Posterior vena cava (tissue), 2 donors: Measurements from ENCODE around the gene GRAP2. TPM values are rescaled to one million over a fixed set of nuclear protein-coding genes. Genes with fewer than 3 reads are reported as not detected.

ENCODE experiments used
- DNase-seq: peaks from one replicate; pipeline ENCODE4 v3.0.0-alpha.2; 2020; ENCODE audit warnings: low spot score
- intact Hi-C, 2 donors: fragments of 100-400 bp; cut with DNase I; formaldehyde crosslinking; loops; one replicate each; pipeline versions ENCODE4 v1.14.1 to v1.14.2; 2022 to 2023
- total RNA-seq, 2 donors: library from RNA; stranded (reverse); fragmentation: NEBNext Ultra II Directional; extraction: Animal tissue kit (Norgen Biotek cat#: 25700); gene quantifications; one replicate each; pipeline ENCODE4 v1.2.1, GENCODE V29; 2021
- donor health status: DM: yes; HTN: yes; CAD: no.
- donor health status: DM: yes; HTN: yes; CAD: no.

GRAP2 gene
- total RNA-seq, 2 donors from 2014 or later = 2.0 to 4.1 TPM

DNA sequence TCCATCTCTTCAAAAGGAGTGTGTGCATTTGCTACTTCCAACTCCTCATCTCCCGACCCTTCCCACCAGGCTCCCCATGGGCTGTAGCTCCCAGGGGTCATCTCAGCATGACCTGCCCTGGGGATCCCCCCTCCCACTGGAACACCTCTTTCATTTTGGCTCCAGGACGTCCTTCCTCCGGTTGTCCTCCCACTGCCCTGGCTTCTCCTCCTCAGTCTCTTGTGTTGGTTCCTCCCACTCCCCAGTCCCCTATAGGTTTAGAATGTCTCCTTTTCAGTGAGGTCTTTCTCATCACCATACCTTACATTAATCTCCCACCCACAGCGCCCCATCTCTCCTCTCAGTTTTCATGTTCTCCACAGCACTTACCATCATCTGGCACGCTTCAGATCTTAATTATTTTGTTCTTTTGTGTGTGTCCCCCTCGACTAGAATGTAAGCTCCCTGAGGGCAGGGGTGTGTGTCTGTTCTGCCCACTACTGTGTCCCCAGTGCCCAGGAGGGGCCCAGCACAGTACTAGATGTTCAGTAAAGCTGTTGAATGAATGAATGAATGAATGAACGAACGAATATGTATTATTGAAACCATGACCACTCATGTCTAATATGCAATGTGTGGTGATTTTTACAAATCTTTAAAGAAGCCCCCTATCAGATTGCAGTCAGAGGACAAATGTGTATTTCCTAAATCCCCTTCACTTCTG lies 57.3 kb downstream of the GRAP2 start:
- intact Hi-C loops = no loop called here
- no peak for DNase-seq

DNA sequence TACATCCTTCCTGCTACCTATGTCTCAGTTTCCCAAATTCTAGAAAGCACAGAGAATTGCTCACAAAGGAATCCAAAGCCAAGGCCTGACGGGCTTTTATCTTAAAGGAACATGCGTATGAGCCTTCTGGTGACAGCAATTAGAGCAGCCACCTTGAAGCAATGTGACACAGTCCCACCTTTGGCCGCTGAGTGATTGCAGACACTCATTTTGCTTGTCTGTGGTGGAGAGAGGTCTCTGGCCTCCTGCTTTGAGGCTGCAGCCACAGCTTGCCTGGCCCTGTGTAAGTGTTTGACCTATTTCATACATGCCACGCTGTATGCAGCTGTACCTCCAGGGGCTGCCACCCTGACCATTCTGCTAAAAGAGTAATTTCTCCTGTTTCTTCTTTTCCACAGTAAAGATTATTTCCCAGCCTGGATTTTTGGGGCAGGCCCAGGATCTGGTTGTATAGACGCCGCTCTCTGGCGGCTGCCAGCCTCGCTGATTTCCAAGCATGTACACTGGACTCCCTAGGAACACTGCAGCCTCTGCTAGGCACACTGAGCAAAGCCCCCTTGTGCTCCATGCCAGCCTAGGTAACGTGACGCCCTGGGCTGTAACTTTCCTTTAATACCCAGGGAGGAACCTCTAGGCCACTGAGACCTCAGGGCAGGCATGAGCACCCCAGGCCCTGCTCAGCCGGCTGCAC lies 58.2 kb downstream of the GRAP2 start:
- intact Hi-C loops = no loop called here
- DNase-seq = no peak

- intact Hi-C loops = no loop called here
Measured at GRCh38 chr22:39959640-39960447, 59.0 kb downstream of the GRAP2 start, which contains the start of gene TMA7B. Gene TMA7B, plus strand, starts transcription at chr22:39960397. Its CDS starts 3,978 bp downstream, at chr22:39964375.

DNA sequence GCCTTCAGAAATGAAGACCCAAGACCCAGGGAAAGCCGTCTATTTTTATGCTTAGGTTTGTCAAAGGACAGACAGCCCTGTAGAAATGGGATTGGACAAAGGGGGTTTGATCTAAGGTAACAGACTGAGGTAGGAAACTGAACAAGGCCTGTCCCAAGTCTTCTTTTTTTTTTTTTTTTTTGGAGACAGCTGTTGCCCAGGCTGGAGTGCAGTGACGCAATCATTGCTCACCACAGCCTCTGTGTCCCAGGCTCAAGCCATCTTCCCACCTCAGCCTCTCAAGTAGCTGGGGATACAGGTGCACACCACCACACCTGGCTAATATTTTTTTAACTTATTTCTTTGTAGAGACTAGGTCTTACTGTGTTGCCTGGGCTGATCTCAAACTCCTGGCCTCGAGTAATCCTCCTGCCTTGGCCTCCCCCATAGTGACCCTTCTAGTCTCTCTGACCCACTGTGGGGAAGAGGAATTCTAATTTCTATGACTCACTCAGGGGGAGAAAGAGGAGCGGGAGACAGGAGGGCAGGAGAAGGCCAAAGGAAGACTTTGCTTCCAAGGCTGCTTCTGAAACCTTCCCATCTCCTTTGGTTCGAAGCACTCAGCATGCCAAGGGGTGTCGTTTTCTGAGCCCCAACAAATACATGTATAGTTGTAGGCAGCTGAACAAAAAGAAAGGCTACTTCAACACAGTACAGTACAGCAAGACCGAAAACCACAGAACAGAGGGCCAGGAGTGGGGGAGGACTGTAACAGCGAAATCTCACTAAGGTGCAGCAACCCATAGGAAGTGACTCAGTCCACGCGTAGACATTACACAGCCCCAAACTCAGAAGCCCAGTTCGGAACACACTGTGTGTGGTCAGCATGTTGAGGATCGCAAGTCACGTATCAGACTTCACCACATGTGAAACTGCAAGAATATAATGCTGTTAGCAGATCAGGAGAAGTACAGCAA lies 60.2 kb downstream of the GRAP2 start:
- intact Hi-C loops = no loop called here

More at GRCh38 chr22:39959640-39960447, 59.0 kb downstream of the GRAP2 start, which contains the start of gene TMA7B:
- no peak for DNase-seq

DNA sequence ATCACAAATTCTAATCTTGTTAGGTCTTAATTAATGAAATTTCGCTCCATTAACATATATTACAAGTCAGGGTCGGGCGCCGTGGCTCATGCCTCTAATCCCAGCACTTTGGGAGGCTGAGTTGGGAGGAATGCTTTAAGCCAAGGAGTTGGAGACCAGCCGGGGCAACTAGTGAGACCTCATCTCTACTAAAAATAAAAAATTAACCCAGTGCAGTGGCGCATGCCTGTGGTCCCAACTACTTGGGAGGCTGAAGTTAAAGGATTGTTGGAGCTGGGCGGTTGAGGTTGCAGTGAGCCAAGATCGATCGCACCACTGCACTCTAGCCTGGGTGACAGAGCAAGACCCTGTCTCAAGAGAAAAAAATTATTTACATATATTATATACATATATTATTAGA lies 61.2 kb downstream of the GRAP2 start:
- DNase-seq = no peak
- intact Hi-C loops = no loop called here

More for the DNA sequence above, 60.2 kb downstream of the GRAP2 start:
- no peak for DNase-seq

- intact Hi-C loops = no loop called here
- no peak for DNase-seq
Measured at GRCh38 chr22:39965748-39966147, 64.9 kb downstream of the GRAP2 start.

GRCh38 chr22:39966470-39966869 lies 65.6 kb downstream of the GRAP2 start:
- intact Hi-C loops = no loop called here
- no peak for DNase-seq

GRCh38 chr22:39967103-39967829 lies 66.4 kb downstream of the GRAP2 start:
- no peak for DNase-seq
- intact Hi-C loops = no loop called here

GRCh38 chr22:39967996-39968972 lies 67.4 kb downstream of the GRAP2 start:
- DNase-seq = no peak
- intact Hi-C loops = no loop called here

GRCh38 chr22:39970742-39971141 lies 69.9 kb downstream of the GRAP2 start:
- intact Hi-C loops = no loop called here
- DNase-seq = no peak

- no peak for DNase-seq
- intact Hi-C loops = no loop called here
Measured at GRCh38 chr22:39972641-39973040, 71.8 kb downstream of the GRAP2 start.

GRCh38 chr22:39973656-39974055 lies 72.8 kb downstream of the GRAP2 start:
- DNase-seq = no peak
- intact Hi-C loops = no loop called here

DNA sequence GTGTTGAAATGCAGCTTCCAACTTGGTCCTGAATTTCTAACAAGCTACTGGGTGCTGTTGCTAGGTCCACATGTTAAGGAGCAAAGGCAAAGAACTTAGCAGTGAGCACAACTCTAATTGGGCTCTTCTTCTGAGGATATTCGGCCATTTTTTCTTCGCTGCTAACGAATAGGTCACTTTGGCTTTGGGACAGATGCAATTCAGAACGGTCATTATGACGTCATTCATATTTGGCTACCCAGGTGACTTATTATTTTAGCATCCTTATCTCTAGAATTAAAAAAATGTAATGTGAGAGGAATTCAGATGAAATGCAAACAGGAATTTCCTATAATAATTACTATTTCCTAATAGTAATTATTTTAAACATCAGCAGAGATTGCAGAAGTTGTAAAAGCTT lies 73.2 kb downstream of the GRAP2 start:
- intact Hi-C loops = no loop called here

GRCh38 chr22:39979048-39979447 lies 78.2 kb downstream of the GRAP2 start:
- intact Hi-C loops = no loop called here
- DNase-seq = no peak

More for the DNA sequence above, 73.2 kb downstream of the GRAP2 start:
- DNase-seq = no peak

- intact Hi-C loops = no loop called here
Measured at GRCh38 chr22:39979458-39979857, 78.6 kb downstream of the GRAP2 start.

GRCh38 chr22:39980596-39980995 lies 79.7 kb downstream of the GRAP2 start:
- no peak for DNase-seq
- intact Hi-C loops = no loop called here

More at GRCh38 chr22:39979458-39979857, 78.6 kb downstream of the GRAP2 start:
- no peak for DNase-seq

DNA sequence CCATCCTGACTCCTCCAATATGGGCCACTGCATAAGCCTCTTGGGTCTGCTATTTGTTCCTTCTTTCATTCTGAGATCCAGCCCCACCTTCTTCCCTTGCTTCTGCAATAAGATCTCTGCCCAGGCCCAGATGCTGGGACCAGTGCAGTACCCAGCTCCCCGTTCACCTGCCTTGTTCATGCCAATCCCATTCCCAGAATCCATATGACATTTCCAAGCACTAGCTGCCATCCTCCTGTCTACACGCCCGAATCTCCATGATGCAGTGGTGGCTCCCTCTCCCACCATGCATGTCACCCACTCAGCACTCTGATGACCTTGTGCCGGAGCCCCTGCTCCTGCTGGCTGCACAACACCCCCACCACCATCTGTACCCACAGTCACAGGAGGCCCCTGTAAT lies 82.5 kb downstream of the GRAP2 start:
- intact Hi-C loops = no loop called here

More for the DNA sequence above, 82.5 kb downstream of the GRAP2 start:
- DNase-seq = no peak
